ENCODE results near the gene TMEM258.

Gene TMEM258

DNA sequence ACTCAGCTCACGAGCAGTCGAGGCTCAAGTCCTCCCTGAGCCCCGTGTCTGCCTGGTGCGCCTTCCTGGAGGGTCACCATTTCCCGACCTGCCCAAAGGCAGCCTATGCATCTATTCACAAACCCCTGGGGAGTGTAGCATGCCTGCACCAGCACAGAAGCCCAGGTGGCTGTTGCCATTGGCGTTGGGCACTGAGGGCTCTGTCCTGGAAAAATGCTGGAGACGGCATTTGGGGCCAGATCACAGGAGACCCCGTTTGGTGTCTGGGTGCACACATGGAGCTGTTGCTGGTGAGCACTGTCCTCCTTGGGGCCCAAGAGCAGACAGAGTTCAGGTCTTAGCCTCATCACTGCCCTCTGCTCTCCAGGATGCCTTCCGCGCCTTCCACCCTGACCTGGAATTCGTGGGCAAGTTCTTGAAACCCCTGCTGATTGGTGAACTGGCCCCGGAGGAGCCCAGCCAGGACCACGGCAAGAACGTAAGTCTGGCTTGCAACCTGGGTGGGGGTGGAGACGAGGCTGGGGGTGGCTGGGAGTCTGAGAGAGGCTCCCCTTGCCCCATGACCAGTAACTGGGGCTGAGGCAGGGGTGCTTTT is 45.1 kb upstream of the TMEM258 start:
- no peak for DNase-seq (ENCODE audit: low spot score)
- TF ChIP-seq CTCF (IDR thresholded peaks at IDR 0.05; ENCODE audit: borderline replicate concordance, control extremely low read depth, extremely low read depth, insufficient read depth, missing control alignments) = no peak
- in situ Hi-C loops (cut with MboI; ENCODE audit: low sequenced_read_pairs, unreplicated experiment) = no loop called here

- no peak for DNase-seq (ENCODE audit: low spot score)
- TF ChIP-seq CTCF (IDR thresholded peaks at IDR 0.05; ENCODE audit: borderline replicate concordance, control extremely low read depth, extremely low read depth, insufficient read depth, missing control alignments) = no peak
- in situ Hi-C loops (cut with MboI; ENCODE audit: low sequenced_read_pairs, unreplicated experiment) = no loop called here
Measured at GRCh38 chr11:61836193-61836592, 43.8 kb upstream of the TMEM258 start.

DNA sequence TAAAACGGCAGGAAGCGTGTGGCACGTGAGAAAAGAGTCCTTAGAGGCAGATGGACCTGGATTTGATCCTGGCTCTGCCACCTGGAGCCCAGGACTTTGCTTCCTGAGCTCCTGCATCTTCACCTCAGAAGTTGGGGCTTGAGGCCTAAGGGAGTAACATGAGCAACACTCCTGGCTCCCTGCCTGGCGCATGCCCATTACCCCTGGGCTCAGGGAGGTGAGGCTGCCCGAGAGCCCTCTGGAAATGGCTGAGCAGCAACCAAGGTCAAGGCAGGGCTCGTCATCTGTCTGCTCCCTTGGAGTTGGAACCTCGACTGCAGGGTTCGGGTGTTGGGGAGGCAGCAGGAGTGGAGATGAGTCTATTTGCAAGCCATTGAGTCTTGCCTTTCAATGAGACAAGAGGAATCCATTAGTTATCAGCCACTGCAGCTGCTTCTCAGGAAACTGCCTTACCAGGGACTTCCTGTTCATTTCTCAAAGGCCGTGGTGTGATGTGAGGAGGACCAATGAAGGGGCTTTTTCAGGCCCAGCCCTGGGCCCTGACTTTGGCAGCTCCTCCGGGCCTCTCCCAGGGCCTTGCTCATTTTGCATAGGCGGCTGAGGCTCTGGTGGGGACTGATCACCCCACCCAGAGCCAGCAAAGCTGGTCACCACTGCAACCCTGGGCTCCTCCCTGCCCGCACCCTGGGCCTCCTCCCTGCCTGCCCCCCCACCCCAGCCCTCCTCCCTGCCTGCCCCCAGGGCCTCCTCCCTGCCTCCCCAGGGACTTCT is 42.1 kb upstream of the TMEM258 start:
- no peak for TF ChIP-seq CTCF (IDR thresholded peaks at IDR 0.05; ENCODE audit: borderline replicate concordance, control extremely low read depth, extremely low read depth, insufficient read depth, missing control alignments)
- DNase-seq (ENCODE audit: low spot score) = peak; percentile 92
- in situ Hi-C loops (cut with MboI; ENCODE audit: low sequenced_read_pairs, unreplicated experiment) = no loop called here

- TF ChIP-seq CTCF (IDR thresholded peaks at IDR 0.05; ENCODE audit: borderline replicate concordance, control extremely low read depth, extremely low read depth, insufficient read depth, missing control alignments) = no peak
- in situ Hi-C loops (cut with MboI; ENCODE audit: low sequenced_read_pairs, unreplicated experiment) = no loop called here
- no peak for DNase-seq (ENCODE audit: low spot score)
Measured at GRCh38 chr11:61833926-61834277, 41.5 kb upstream of the TMEM258 start.

DNA sequence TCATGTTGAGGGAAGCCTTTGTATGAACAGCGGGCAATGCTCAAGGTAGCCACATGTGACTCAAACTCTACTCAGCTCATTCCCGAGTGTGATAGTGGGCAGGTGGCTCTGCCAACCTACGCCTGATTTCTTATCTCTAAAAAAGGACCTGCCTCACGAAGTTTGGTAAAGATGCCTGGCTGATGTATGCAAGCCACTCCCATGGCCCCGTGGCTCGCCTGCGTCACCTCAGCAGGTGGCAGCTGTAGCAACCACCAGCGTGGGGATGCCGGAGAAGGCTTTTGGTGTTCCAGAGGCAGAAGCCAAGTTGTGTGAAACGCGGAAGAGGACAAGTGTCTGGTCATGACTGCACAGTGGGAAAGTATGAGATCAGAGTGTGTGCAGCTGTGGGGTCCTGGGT is 41.1 kb upstream of the TMEM258 start:
- no peak for TF ChIP-seq CTCF (IDR thresholded peaks at IDR 0.05; ENCODE audit: borderline replicate concordance, control extremely low read depth, extremely low read depth, insufficient read depth, missing control alignments)
- in situ Hi-C loops (cut with MboI; ENCODE audit: low sequenced_read_pairs, unreplicated experiment) = no loop called here
- no peak for DNase-seq (ENCODE audit: low spot score)

GRCh38 chr11:61832754-61833153 is 40.4 kb upstream of the TMEM258 start:
- no peak for DNase-seq (ENCODE audit: low spot score)
- in situ Hi-C loops (cut with MboI; ENCODE audit: low sequenced_read_pairs, unreplicated experiment) = no loop called here
- no peak for TF ChIP-seq CTCF (IDR thresholded peaks at IDR 0.05; ENCODE audit: borderline replicate concordance, control extremely low read depth, extremely low read depth, insufficient read depth, missing control alignments)
